GM18873 (cell line): ENCODE data around the gene VN1R5.
"Not testable (repeated sequence)": the region's sequence is repeated elsewhere in the genome, so short reads cannot be mapped to it uniquely, and the experiment has no call there.

Experiments used
- ATAC-seq: cut with Tn5 transposase; IDR thresholded peaks from one replicate; pipeline ENCODE4 v1.9.1; 2021; ENCODE audit warnings: mild to moderate bottlenecking, moderate library complexity, moderate number of reproducible peaks; ENCODE audit not compliant: unreplicated experiment, low FRiP score

The VN1R5 gene

DNA sequence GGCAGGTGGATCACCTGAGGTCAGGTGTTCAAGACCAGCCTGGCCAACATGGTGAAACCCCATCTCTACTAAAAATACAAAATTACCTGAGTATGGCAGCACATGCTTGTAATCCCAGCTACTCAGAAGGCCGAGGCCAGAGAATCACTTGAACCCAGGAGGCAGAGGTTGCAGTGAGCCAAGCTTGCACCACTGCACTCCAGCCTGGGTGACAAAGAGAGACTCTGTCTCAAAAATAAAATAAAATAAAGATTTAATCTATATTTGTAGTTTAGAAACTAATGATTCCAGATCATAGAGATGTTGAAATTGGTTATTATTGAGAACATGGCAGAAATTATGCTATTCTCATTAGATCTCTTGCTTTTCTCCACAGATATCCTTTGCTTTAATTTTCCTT lies at the start of gene VN1R5:
Gene VN1R5, plus strand, starts transcription at position 301 of the 400 bp plus-strand sequence.
- not testable (repeated sequence) for ATAC-seq

DNA sequence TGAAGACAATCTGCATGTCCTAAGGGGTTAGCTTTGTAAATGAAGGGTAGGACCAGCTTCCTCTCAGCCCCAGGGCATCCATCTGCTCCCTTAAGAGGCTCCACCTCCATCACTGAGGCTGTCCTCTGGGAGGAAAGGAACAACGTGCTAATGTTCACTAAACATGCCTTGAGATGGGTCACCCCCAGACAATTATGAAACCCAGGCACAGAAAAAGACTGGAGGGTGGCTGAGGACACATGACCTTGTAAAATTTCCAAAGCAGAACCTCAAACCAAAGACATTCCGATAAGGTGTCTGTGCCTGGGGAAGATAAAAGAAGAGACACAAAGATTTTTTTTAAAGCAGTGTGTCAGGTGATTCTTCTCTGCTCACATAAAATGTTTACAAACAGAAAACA lies 46.5 kb upstream of the VN1R5 start:
- ATAC-seq = no peak

GRCh38 chr1:247210062-247210375 lies 45.9 kb upstream of the VN1R5 start:
- ATAC-seq = peak; percentile 0

- peak; percentile 90 for ATAC-seq
These were observed 45.3 kb upstream of the VN1R5 start for GRCh38 chr1:247210376-247211117.

DNA sequence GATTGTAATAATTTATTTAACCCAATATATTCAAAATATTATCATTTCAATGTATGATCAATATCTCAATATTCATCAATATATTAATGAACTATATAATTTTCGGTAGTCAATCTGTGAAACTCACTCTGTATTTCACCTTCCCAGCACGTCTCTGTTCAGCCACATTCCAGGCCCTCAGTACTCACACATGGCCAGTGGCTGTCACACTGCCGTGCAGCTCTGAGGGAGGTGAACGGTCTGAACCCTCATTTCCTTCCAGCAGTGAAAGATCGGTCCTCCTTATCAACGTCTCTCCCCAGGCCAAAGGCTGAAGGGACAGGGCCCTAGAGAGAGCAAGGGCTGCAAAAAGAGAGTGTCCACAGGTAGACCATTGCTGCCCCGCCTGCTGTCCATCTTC lies 44.5 kb upstream of the VN1R5 start:
- no peak for ATAC-seq

- peak; percentile 65 for ATAC-seq
These were observed 43.9 kb upstream of the VN1R5 start for GRCh38 chr1:247212012-247212411.

DNA sequence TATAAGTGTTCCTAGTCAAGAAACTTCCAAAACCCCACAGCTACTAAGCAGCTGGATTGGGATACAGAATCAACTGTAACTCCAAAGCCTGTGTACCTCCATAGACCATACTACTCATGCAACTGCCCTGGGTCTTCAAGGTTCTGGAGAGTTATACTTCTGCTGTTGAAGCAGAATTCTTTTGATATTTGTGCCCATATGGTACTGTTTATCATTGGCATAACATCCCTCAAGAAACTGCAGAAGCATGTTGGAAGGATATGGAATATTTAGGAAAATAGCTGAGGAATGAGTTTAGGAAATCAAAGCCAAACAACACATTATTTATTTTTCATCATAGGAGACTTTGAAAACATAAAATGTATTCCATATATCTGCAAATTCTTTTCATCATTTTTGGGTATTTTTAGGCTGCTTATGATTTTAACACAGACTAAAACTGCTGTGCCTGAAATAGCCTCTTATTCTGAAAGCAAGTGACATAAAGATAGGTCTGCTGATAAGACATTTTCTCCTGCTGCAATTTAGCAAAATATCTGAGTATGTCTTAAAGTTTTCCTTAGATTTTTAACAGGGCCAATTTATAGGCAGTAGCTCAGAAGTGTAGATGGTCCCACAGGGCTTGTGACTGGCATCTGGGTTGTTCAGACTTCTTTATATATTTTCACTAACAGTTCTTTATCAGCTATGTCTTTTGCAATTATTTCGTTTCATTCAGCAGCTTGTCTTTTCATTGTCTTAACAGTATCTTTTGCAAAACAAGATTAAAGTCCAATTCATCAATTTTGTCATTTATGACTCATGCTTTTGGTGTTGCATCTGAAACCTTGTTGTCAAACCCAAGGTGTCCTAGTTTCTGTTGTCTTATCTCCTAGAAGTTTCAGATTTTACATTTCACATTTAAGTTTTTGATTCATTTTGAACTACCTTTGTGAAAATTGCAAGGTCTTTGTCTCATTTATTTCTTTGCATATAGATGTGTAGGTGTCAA lies 43.0 kb upstream of the VN1R5 start:
- ATAC-seq = no peak

DNA sequence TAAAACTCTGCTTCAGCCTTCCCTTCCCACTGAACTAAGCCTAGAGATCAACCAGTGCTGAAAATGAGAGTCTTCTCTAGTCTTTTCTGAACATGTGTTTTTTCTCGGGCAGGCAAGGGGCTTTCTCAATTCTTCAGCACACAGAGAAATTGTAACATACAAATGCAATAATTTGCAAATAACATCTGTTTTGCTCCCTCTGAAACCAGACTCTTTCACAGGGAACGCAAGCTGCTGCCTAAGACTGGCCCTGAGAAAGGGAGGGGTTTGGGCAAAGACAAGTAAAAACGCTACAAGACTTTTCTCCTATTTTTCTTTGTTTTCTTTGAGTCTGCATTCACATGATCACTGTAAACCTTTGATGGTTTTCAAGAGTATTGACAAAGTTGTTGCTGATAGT lies 39.6 kb upstream of the VN1R5 start:
- ATAC-seq = no peak

DNA sequence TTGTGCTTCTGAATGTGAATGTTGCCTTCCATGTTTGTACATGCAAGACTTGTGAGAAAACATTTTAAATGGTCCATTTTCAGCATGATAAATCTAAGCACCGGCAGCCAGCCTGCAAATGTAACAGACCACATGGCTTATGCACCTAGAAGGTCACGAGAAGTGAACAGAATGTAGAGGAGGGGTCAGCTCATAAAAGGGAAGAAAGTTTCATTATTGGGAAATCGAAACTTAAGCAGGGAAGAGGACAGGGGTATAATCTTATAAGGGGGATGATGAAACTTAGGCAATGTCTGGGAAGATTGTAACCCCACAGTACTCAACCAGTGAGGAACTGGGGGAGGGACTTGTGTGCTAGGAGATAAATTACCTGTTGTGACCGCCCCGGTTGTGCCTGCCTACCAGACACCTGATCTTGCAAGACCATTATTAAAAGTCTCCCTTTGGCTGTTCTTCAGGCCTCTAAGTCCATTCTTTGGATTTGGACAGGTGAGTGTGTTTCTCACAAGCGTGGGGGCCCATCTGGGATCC lies 37.7 kb upstream of the VN1R5 start:
- no peak for ATAC-seq

DNA sequence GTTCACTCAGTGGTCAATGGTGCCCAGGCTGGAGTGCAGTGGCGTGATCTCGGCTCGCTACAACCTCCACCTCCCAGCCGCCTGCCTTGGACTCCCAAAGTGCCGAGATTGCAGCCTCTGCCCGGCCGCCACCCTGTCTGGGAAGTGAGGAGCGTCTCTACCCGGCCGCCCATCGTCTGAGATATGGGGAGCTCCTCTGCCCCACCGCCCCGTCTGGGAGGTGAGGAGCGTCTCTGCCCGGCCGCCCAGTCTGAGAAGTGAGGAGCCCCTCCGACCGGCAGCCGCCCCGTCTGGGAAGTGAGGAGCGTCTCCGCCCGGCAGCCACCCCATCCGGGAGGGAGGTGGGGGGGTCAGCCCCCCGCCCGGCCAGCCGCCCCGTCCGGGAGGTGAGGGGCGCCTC lies 35.6 kb upstream of the VN1R5 start:
- ATAC-seq = not testable (repeated sequence)

- no peak for ATAC-seq
These were observed 33.0 kb upstream of the VN1R5 start for GRCh38 chr1:247222840-247223239.

- ATAC-seq = no peak
These were observed 31.1 kb upstream of the VN1R5 start for GRCh38 chr1:247224822-247225221.

- no peak for ATAC-seq
These were observed 27.7 kb upstream of the VN1R5 start for GRCh38 chr1:247228133-247228532.

GRCh38 chr1:247241691-247242090 lies 14.2 kb upstream of the VN1R5 start:
- no peak for ATAC-seq

DNA sequence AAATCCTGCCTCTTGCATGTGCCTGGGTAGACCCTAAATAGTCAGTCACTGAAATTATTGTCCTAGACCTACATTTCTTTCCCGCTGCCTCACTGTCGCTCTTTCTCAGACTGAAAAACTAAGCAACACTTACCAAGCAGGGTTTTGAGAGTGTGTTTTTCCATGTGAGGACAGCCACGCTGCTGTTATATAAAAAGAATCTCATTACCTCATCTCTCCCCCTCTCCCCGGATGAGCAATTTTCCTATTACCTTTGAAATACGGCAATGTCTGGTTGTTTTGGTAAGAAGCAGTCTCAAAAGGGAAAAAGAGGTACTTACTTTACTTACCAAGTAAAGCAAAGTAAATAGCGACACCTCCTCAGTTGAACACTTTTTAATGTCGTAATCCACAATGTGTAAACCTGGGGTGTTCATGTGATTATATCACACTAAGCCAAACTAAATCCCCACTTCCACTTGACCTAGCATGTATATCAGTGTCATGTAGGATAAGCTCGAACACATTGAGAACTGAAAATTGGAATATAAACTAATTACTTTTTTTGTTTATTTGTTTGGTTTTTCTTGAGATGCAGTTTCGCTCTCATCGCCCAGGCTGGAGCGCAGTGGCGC lies 12.2 kb upstream of the VN1R5 start:
- ATAC-seq = no peak

- no peak for ATAC-seq
These were observed 9.4 kb upstream of the VN1R5 start for GRCh38 chr1:247246325-247247115.

- ATAC-seq = no peak
These were observed 8.3 kb upstream of the VN1R5 start for GRCh38 chr1:247247568-247247967.

DNA sequence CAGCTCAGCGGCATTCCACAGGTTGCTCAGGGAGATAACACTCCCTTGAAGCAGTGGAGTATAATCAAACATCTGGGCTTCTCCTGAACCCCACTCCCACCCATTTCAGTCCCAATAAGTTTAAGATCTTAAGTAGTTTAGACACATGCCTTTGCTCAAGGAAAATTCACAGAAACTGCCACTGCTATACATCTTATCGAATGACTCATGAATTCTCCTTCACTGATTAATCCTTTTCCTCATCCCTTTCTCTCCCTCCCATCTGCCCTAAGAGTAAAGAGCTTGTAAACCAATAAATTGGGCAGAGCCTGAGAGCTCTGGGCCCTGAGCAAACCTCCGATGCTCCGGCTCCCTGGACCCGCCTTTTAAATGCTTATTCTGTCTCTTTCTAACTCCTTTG lies 10.2 kb downstream of the VN1R5 start:
- no peak for ATAC-seq

DNA sequence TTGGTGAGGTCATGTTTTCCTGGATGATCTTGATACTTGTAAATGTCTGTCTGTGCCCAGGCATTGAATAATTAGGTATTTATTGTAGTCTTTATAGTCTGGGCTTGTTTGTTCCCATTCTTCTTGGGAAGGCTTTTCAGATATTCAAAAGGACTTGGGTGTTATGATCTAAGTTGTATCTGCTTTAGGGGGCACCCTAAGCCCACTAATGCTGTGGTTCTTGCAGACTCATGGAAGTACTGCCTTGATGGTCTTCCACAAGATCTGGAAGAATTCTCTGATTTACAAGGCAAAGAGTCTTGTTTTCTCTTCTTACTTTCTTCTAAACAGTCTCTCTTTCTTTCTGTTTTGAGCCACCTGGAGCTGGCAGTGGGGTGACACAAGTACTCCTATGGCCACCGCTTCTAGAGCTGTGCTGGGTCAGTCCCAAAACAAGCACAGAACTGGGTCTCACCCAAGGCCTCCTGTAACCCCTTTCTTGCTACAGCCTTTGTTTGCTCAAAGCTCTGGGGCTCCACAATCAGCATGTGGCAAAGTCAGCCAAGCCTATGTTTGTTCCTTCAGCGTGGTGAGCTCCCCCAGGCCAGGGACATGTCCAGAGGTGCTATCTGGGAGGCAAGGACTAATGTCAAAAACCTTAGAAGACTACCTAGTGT lies 12.6 kb downstream of the VN1R5 start:
- ATAC-seq = no peak

DNA sequence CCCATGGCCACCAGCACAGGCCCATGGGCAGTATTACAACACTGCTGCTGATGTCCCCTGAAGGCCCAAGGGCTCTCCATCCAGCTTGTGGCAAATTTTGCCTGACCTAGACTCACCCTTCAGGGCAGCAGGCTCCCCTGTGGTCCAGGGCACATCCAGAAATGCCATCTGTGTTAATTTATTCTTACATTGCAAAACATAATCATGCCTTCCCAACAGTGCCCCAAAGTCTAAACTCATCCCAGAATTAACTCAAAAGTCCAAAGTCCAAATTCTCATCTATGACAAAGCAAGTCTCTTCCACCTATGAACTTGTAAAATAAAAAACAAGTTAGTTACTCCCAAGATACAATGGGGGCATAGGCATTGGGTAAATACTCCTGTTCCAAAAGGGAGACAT lies 13.3 kb downstream of the VN1R5 start:
- ATAC-seq = no peak
